Measurements from ENCODE around the gene TMEM253.
A peak's percentile ranks its signal among the peaks of the same experiment; 100 is the strongest.

Gene TMEM253

GRCh38 chr14:21090940-21091663 lies 9.8 kb upstream of the TMEM253 start:
- no peak for DNase-seq

DNA sequence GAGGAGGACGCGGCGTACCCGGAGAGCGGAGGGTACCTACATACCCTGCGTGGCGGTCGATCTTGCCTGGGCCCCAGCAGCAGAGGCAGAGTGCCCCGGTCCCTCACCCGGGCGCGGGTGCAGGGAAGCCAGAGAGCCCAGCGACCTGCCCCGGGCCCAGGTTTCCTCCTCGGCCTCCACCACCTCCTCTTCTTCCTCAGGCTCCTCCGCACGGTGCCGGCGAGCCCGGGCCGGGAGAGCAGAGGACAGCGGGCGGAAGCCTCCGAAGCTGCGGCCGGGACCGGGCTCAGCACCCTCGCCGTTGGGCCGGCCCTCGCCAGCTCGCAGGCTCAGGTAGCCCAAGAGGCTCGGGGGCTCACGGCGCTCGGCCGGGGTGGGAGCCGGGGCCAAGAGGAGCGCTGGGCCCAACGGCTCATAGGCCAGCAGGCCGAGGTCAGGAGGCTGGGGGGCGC lies 9.0 kb upstream of the TMEM253 start:
- DNase-seq: no peak

GRCh38 chr14:21092273-21093011 lies 8.4 kb upstream of the TMEM253 start:
- no peak for DNase-seq

- DNase-seq: no peak
These were observed 7.8 kb upstream of the TMEM253 start for GRCh38 chr14:21093018-21093417.

DNA sequence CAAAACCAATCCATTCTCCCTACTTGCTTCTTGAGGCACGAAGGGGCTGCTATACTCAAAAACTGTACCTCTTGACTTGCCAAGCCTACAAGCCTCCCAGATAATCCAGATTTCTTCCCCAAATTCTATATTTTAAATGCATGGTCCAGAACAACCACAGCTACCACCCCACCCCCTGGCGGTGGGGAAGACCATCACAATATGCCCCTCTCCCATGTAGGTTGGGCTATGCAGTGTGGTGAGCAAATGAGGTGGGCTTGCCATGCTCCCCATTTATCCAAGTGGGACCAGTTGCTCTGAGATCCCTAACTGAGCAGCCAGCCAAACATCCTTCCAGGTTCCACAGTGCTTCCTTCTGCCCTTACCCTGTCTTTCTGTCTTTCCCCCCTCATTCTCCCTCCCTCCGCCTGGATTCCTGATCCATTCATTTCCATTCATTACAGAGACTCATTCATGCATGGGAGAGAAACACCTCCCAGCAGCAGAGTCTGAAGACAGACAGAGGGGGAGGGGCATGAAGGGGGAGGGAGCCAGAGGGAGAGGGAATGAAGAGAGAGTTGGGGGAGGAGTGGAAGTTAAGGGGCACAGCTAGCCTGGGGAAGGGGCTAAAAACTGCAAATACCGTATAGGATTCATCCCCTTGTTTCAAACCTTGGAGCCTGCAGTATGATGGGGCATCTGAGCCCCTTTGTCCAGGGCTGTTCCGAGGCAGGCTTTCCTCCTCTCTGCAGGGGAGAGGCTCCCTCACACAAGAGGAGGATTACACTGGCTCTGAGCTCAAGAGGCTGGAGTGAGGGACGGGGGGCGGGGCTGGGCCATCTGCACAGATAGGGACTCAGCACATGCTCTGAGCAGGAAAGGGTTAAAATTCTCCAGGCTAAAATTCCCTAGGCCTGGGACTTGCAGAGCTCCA lies 6.8 kb upstream of the TMEM253 start:
- DNase-seq: peak; percentile 46

DNA sequence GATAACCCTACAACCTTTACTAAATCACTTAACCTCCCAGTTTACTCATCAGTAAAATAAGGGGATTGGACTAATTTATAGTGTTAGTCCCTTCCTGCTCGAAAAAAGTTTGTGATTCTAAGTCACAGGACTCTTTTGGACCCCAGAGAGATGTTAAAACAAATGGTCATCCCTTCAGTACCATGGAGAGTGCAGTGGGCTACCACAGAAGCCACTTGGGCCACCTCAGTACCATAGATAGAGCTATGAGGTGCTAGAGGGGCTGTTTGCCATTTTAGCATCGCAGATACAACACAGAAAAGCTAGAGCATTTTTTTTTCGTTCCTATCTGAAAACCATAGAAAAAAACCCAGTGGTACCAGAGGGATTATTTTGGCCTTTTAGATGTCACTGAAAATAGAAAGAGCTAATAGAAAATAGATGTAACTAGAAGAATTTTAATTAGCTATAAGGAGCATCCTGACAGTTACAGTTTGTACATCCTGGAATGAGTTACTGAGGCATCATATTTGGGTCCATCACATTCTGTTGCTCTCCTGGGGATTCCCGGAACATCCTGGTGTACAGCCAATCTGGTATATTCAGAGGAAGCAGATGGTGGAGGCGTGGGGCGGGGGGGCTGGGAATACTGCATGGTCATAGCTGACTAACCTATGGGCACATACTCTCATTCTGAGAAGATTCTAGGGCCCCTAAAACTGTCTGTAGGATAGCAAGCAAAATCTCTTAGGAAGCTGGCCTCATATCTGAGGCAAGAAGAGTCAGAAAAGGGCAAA lies 5.2 kb upstream of the TMEM253 start:
- no peak for DNase-seq

DNA sequence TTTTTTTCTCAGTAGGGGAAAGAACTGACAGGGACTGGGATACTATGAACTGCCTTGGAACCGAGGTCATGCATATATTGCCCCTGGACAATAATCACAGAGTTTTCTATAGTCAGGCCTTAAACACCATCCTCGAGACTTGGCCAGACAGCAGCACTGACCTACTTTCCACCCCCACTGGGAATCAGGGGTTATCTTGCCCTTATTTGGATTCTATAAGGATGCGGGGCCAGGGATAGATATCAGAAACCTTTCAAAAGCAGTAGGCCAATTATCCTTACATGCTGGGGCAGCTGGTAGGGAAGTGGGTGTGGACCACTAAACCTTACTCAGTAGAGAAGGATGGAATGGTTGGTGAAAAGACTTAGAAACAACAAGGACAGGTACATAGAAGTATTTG lies 4.4 kb upstream of the TMEM253 start:
- DNase-seq: no peak

GRCh38 chr14:21096978-21097635 lies 3.8 kb upstream of the TMEM253 start:
- DNase-seq: no peak

DNA sequence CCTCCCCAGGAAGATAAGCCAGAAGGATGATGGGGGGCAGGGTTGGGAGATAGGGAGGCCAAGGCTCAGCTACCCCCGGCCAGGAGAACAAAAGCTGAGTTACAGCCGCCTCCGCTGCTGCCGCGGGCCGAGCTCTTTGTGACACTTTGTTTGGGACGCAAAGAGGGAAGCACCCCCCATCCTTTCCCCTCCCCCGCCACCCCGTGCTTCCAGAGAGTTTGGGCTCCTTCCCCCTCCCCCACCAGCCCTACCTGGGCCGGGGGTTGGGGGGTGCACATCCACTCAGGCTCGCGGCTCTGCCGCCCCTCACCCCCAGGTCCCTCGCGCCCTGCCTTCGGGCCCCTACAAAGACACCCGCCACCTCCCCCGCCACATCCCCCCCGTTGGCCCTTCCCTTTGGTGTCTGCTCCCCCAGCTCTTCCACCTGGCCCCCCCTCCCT lies 3.2 kb upstream of the TMEM253 start:
- DNase-seq: no peak

- no peak for DNase-seq
These were observed 2.6 kb upstream of the TMEM253 start, which contains the start of gene ZNF219 for GRCh38 chr14:21098076-21098891. TSS of gene ZNF219 (minus strand) at chr14:21098655. CDS start at chr14:21093591, 5,064 bp downstream.

DNA sequence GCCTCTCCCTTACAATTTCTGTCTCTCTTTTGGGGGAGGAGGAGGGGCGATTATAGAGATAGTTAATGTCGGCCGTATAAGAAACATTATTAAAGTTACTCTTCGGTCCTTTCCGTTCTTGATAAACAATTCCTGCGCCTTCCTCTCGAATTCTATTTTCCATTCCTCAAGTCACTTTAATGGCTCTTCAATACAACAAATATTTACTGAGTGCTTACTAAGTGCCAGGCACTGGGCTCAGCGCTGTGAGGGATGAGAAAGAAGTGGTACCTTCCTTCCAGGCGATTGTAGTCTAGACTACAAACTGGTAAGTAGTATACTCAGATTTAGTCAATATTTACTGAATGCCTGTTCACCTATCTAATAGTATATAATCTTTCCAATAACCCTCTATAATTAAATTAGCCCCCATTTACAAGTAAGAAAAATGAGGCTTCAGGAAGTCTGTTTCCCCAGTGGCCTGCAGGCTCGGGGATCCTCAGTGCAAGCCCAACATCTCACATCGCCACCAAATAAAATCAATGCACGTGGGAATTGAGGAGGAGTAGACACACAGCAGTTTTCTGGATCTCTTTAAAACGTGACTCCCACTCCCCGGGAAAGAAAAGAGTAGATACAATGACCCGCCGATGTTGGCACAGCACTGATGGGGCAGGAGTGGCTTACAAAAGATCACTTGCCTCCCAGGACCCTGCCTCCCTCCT lies 1.8 kb upstream of the TMEM253 start:
- no peak for DNase-seq

DNA sequence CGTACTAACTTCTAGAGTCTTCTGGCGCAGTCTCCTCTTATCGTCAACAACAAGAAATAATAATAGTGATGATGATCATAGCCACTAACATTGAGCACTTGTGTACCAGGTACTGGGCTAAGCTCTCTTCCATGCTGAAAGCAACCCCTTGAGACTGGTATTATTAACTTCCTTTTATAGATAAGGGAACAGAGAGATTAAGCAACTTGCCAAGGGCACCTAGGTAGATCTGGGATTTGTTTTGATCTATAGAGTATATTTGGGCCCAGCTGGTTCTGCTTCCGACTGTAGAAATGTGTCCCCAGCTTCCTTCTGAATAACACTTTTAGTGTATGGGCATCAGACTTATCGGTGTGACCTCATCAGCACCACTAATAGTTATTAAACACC lies 1.3 kb upstream of the TMEM253 start:
- DNase-seq: no peak

DNA sequence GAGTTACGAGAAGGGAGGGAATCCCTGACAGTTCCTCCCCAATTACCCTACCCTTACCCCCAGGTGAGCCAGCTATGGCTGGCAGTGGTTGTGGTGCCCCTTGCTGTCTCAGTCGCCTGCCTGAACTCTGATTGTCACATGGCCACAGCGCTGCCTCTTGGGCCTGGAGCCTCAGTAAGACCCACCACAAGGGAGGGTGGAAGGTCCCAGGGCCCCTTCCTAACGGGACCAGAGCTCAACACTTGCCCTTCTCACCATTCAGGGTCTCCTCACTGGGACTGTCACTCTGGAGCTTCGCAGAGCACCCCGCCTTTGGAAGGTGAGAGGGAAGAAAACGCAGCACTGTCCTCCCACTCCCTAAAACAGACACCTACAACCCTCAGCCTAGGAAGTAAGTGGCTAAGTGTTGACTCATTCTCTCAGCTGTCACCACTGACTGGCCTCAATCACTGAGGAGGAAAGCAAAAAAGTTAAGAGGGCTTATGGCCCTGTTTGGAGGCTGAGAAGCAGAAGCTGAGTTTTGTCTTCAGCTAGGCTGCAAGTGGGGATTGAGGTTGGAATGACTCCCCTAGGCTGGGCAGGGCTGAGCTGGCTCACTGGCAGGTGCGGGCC lies 1.0 kb downstream of the TMEM253 start:
- DNase-seq: no peak

DNA sequence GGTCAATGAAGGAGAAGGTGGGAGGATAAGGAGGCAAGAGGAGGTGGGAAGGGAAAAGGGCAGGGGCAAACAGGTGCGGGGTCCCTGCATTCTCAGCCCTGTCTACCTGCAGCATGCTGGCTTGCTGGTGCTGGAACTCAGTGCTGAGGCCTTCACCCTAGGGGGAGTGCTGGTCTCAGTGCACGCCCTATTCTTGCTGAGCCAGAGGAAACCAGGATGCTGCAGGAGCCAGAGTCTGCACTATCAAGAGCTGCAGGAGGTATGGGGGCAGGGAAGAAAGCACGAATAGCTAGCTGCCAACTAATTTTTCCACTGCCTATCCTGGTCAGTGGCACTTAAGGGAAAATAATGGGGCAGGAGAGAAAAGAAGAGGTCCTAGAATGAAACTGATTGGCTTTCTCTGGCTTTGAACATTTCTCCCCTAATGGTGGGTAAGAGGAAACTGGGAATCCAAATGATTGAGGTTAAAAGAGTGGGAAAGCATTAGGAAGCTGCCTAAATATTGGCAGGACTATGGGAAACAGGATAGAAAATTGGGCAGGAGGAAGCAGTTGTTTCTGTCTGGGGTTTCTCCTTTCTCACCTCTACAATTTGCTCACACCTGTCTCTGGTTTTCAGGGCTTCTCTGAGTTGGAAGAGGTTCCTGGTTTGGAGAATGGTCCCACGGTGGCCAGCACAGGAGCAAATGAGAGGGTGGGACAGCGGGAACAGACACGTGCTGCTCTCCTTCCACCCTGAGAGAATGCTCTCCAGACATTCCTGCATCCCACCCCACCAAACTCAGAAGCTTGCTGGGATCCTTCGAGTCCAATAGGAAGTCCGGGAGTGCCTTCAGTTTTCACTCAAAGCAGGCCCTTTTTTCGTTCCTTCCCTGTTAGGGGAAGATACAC lies 1.9 kb downstream of the TMEM253 start:
- no peak for DNase-seq

- DNase-seq: no peak
These were observed 2.5 kb downstream of the TMEM253 start for GRCh38 chr14:21103411-21103709.

DNA sequence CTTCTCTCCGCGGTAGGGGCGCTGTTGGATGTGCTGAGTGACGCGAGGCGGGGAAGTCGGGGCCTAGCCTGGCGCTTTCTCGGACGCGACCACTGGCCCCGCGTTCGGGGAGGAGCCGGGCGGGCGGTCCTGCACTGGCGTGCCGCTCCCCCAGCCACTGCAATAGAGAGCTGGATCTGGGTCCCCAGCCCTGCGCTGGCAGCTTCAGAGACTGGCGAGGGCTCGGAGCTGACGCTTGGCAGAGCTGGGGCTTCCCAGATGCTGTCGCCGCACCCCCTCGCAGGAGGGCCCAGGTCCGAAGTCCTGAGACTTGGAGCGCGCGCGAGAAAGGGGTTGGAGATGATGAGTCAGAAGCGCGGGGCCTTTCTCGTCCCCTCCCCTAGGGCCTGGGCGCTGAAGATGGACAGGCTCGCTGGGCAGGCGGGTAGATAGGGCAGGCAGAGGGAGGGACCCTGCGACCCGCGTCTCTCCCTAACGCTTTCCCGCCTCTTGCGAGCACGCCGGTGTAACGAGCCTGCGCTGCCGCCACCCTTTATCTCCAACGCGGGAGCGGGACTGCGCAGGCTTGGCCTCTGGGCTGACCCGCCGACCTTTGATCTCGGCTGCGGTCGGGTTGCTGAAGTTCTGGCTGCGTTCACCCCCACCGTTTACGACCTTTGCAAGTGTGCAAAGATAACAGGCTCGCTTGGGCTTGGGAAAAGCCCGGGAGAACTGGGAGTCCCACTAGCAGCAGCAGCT lies 3.0 kb downstream of the TMEM253 start:
- peak; percentile 94 for DNase-seq

GRCh38 chr14:21104448-21105060 lies 3.7 kb downstream of the TMEM253 start:
- DNase-seq: no peak

- DNase-seq: no peak
These were observed 4.2 kb downstream of the TMEM253 start for GRCh38 chr14:21105095-21105494.

Data from NCI-H1417 treated with DMSO at 0.1 percent for 48 hours (cell line).